ENCODE results near the gene VCP.
A peak's percentile ranks its signal among the peaks of the same experiment; 100 is the strongest.

VCP gene

GRCh38 chr9:35102769-35103659, 30.6 kb upstream of the VCP start, which contains the start of gene STOML2:
STOML2 (minus strand) TSS chr9:35103131; CDS start chr9:35103094, 37 bp downstream.
- DNase-seq (ENCODE audit: low read depth, low spot score) = no peak
- no peaks in the 10 kb centered on the region for H3K9me3 ChIP-seq (ENCODE audit: control insufficient read depth, insufficient read depth, low read length)
- WGBS (ENCODE audit: insufficient coverage, insufficient read length) = no CpG with 5 or more reads among the region's 57 CpGs
- no peaks in the 10 kb centered on the region for H3K27me3 ChIP-seq (ENCODE audit: control insufficient read depth, insufficient read depth, low read length)
- no peak within 1 kb of the TSS for H3K27ac ChIP-seq (ENCODE audit: low read length)
- peak within 1 kb of the TSS; percentile 73 for H3K4me3 ChIP-seq (ENCODE audit: low read length)
- H3K36me3 ChIP-seq (ENCODE audit: control insufficient read depth, insufficient read depth, low read length) = peaks cover 13% of the 10 kb centered on the region
- H3K4me1 ChIP-seq (ENCODE audit: control insufficient read depth, insufficient read depth, low read length) = no peaks in the 10 kb centered on the region

GRCh38 chr9:35102465-35102768, 30.0 kb upstream of the VCP start:
- peaks cover 13% of the 10 kb centered on the region for H3K36me3 ChIP-seq (ENCODE audit: control insufficient read depth, insufficient read depth, low read length)
- peak overlapping the region; percentile 73 for H3K4me3 ChIP-seq (ENCODE audit: low read length)
- no peak overlapping the region for H3K27ac ChIP-seq (ENCODE audit: low read length)
- H3K27me3 ChIP-seq (ENCODE audit: control insufficient read depth, insufficient read depth, low read length) = no peaks in the 10 kb centered on the region
- no CpG with 5 or more reads among the region's 10 CpGs for WGBS (ENCODE audit: insufficient coverage, insufficient read length)
- H3K4me1 ChIP-seq (ENCODE audit: control insufficient read depth, insufficient read depth, low read length) = no peaks in the 10 kb centered on the region
- H3K9me3 ChIP-seq (ENCODE audit: control insufficient read depth, insufficient read depth, low read length) = no peaks in the 10 kb centered on the region
- DNase-seq (ENCODE audit: low read depth, low spot score) = no peak

GRCh38 chr9:35097573-35097972, 25.1 kb upstream of the VCP start:
- Histone ChIP-seq H3K9me3 (ENCODE audit: control insufficient read depth, insufficient read depth, low read length) (no peaks in the 10 kb centered on the region), H3K4me1 (ENCODE audit: control insufficient read depth, insufficient read depth, low read length) (no peaks in the 10 kb centered on the region), H3K36me3 (ENCODE audit: control insufficient read depth, insufficient read depth, low read length) (peaks cover 16% of the 10 kb centered on the region), H3K4me3 (ENCODE audit: low read length) (no peak overlapping the region), H3K27me3 (ENCODE audit: control insufficient read depth, insufficient read depth, low read length) (no peaks in the 10 kb centered on the region), H3K27ac (ENCODE audit: low read length) (no peak overlapping the region)
- no CpG with 5 or more reads among the region's 3 CpGs for WGBS (ENCODE audit: insufficient coverage, insufficient read length)
- DNase-seq (ENCODE audit: low read depth, low spot score) = no peak

- H3K9me3 ChIP-seq (ENCODE audit: control insufficient read depth, insufficient read depth, low read length) = no peaks in the 10 kb centered on the region
- no peaks in the 10 kb centered on the region for H3K27me3 ChIP-seq (ENCODE audit: control insufficient read depth, insufficient read depth, low read length)
- no peak for DNase-seq (ENCODE audit: low read depth, low spot score)
- peak within 1 kb of the TSS; percentile 84 for H3K4me3 ChIP-seq (ENCODE audit: low read length)
- H3K4me1 ChIP-seq (ENCODE audit: control insufficient read depth, insufficient read depth, low read length) = no peaks in the 10 kb centered on the region
- no peak within 1 kb of the TSS for H3K27ac ChIP-seq (ENCODE audit: low read length)
- no CpG with 5 or more reads among the region's 53 CpGs for WGBS (ENCODE audit: insufficient coverage, insufficient read length)
- peaks cover 19% of the 10 kb centered on the region for H3K36me3 ChIP-seq (ENCODE audit: control insufficient read depth, insufficient read depth, low read length)
Observed at GRCh38 chr9:35096035-35096849, 23.8 kb upstream of the VCP start, which contains the start of gene PIGO. PIGO (minus strand) TSS chr9:35096591; CDS start chr9:35095565, 1,026 bp downstream.

GRCh38 chr9:35091536-35091935, 19.1 kb upstream of the VCP start:
- H3K4me3 ChIP-seq (ENCODE audit: low read length) = no peak overlapping the region
- H3K4me1 ChIP-seq (ENCODE audit: control insufficient read depth, insufficient read depth, low read length) = no peaks in the 10 kb centered on the region
- no CpG with 5 or more reads among the region's 17 CpGs for WGBS (ENCODE audit: insufficient coverage, insufficient read length)
- peaks cover 27% of the 10 kb centered on the region; the same call in 1 of the 2 replicates for H3K36me3 ChIP-seq (ENCODE audit: control insufficient read depth, insufficient read depth, low read length)
- no peaks in the 10 kb centered on the region for H3K27me3 ChIP-seq (ENCODE audit: control insufficient read depth, insufficient read depth, low read length)
- H3K27ac ChIP-seq (ENCODE audit: low read length) = no peak overlapping the region
- no peak for DNase-seq (ENCODE audit: low read depth, low spot score)
- no peaks in the 10 kb centered on the region for H3K9me3 ChIP-seq (ENCODE audit: control insufficient read depth, insufficient read depth, low read length)

GRCh38 chr9:35089434-35089833, 17.0 kb upstream of the VCP start:
- WGBS (ENCODE audit: insufficient coverage, insufficient read length) = no CpG with 5 or more reads among the region's 2 CpGs
- H3K27ac ChIP-seq (ENCODE audit: low read length) = no peak overlapping the region
- DNase-seq (ENCODE audit: low read depth, low spot score) = no peak
- H3K36me3 ChIP-seq (ENCODE audit: control insufficient read depth, insufficient read depth, low read length) = peaks cover 27% of the 10 kb centered on the region; the same call in 1 of the 2 replicates
- H3K4me3 ChIP-seq (ENCODE audit: low read length) = no peak overlapping the region
- no peaks in the 10 kb centered on the region for H3K4me1 ChIP-seq (ENCODE audit: control insufficient read depth, insufficient read depth, low read length)
- no peaks in the 10 kb centered on the region for H3K27me3 ChIP-seq (ENCODE audit: control insufficient read depth, insufficient read depth, low read length)
- no peaks in the 10 kb centered on the region for H3K9me3 ChIP-seq (ENCODE audit: control insufficient read depth, insufficient read depth, low read length)

- WGBS (ENCODE audit: insufficient coverage, insufficient read length) = no CpG with 5 or more reads among the region's 2 CpGs
- no peaks in the 10 kb centered on the region for H3K9me3 ChIP-seq (ENCODE audit: control insufficient read depth, insufficient read depth, low read length)
- H3K36me3 ChIP-seq (ENCODE audit: control insufficient read depth, insufficient read depth, low read length) = peaks cover 10% of the 10 kb centered on the region; the same call in 1 of the 2 replicates
- no peak overlapping the region for H3K27ac ChIP-seq (ENCODE audit: low read length)
- H3K4me3 ChIP-seq (ENCODE audit: low read length) = no peak overlapping the region
- no peaks in the 10 kb centered on the region for H3K4me1 ChIP-seq (ENCODE audit: control insufficient read depth, insufficient read depth, low read length)
- no peak for DNase-seq (ENCODE audit: low read depth, low spot score)
- H3K27me3 ChIP-seq (ENCODE audit: control insufficient read depth, insufficient read depth, low read length) = no peaks in the 10 kb centered on the region
Observed at GRCh38 chr9:35085078-35085477, 12.7 kb upstream of the VCP start.

GRCh38 chr9:35079426-35080341, 7.3 kb upstream of the VCP start, which contains the start of gene FANCG:
FANCG (minus strand) TSS chr9:35079942; CDS start chr9:35079524, 418 bp downstream.
- H3K9me3 ChIP-seq (ENCODE audit: control insufficient read depth, insufficient read depth, low read length) = no peaks in the 10 kb centered on the region
- no peaks in the 10 kb centered on the region for H3K27me3 ChIP-seq (ENCODE audit: control insufficient read depth, insufficient read depth, low read length)
- H3K4me1 ChIP-seq (ENCODE audit: control insufficient read depth, insufficient read depth, low read length) = no peaks in the 10 kb centered on the region
- H3K4me3 ChIP-seq (ENCODE audit: low read length) = peak within 1 kb of the TSS; percentile 94
- DNase-seq (ENCODE audit: low read depth, low spot score) = peak; percentile 66
- peaks cover 10% of the 10 kb centered on the region; the same call in 1 of the 2 replicates for H3K36me3 ChIP-seq (ENCODE audit: control insufficient read depth, insufficient read depth, low read length)
- no peak within 1 kb of the TSS for H3K27ac ChIP-seq (ENCODE audit: low read length)
- WGBS (ENCODE audit: insufficient coverage, insufficient read length) = no CpG with 5 or more reads among the region's 67 CpGs

GRCh38 chr9:35079041-35079425, 6.6 kb upstream of the VCP start:
- WGBS (ENCODE audit: insufficient coverage, insufficient read length) = no CpG with 5 or more reads among the region's 10 CpGs
- Histone ChIP-seq H3K27ac (ENCODE audit: low read length) (no peak overlapping the region), H3K4me1 (ENCODE audit: control insufficient read depth, insufficient read depth, low read length) (no peaks in the 10 kb centered on the region), H3K36me3 (ENCODE audit: control insufficient read depth, insufficient read depth, low read length) (peaks cover 10% of the 10 kb centered on the region; the same call in 1 of the 2 replicates), H3K4me3 (ENCODE audit: low read length) (peak overlapping the region; percentile 94), H3K27me3 (ENCODE audit: control insufficient read depth, insufficient read depth, low read length) (no peaks in the 10 kb centered on the region), H3K9me3 (ENCODE audit: control insufficient read depth, insufficient read depth, low read length) (no peaks in the 10 kb centered on the region)
- DNase-seq (ENCODE audit: low read depth, low spot score) = no peak
